ENCODE results near the gene ZFP1. TPM values are rescaled to one million over a fixed set of nuclear protein-coding genes. Genes with fewer than 3 reads are reported as not detected.

ZFP1 gene
- total and polyA plus RNA-seq, 2 experiments from 2014 or later = 9.4 to 14.4 TPM

DNA sequence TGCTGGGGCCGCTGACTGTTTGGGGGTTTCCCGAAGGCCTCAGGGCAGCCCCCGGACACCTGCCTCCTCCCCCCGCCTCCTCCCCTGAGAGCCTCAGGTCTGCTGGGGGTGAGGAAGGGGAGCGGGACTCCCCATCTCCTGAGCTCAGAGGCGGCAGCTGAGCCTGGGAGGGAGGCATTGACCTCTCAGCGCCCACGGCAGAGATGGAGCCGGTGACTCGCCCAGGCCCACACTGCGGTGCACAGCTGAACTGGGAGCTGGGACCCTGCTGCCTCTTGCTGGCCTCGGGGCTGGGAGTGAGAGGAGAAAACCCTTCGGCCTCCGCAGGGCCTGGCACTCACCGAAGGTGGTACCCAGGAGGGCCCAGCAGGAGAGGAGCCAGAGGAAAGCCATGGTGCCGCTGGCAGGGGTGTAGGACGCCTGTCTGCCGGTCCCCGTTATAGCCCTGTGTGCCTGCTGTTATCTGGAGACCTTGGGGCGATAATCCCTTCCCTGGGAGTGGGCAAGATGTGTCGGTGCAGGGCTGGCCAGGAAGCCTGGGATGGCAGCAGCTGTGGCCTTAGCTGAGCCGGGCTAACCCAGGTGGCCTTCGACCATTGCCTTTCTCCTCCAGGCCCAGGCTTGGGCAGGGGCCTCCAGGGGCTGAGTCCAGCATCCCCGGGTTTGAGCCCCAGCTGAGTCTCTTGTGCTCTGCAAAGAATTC lies 58.6 kb downstream of the ZFP1 start, which contains the start of gene CTRB2:
Gene CTRB2, minus strand, starts transcription at position 413 of the 703 bp plus-strand sequence. Its CDS starts 20 bp downstream, at position 393.
- no peak for TF ChIP-seq CTCF (IDR thresholded peaks at IDR 0.05; ENCODE audit: poor library complexity)
- no peak for TF ChIP-seq EZH2phosphoT487 (IDR thresholded peaks at IDR 0.05; ENCODE audit: low read depth, severe bottlenecking, unreplicated experiment)
- no peak for TF ChIP-seq EZH2 (IDR thresholded peaks at IDR 0.05; ENCODE audit: borderline replicate concordance)
- H3K4me3 ChIP-seq = no peak within 1 kb of the TSS
- no peak for DNase-seq (ENCODE audit: low spot score)
- H3K27ac ChIP-seq = no peak within 1 kb of the TSS
- WGBS (ENCODE audit: low lambda C conversion rate, missing lambda C conversion rate) = 90% methylated on average over 24 of the region's 24 CpGs
- no peak within 1 kb of the TSS for H3K4me2 ChIP-seq
- no peaks in the 10 kb centered on the region for H3K27me3 ChIP-seq
- no peaks in the 10 kb centered on the region for H3K9me2 ChIP-seq (replicated peaks; ENCODE audit: insufficient read depth)
- H3K79me2 ChIP-seq = no peaks in the 10 kb centered on the region
- H2AFZ ChIP-seq = no peak within 1 kb of the TSS
- no peaks in the 10 kb centered on the region for H3K36me3 ChIP-seq (replicated peaks; ENCODE audit: insufficient read depth, low read depth)
- H4K20me1 ChIP-seq (ENCODE audit: insufficient read depth, poor library complexity, severe bottlenecking) = no peaks in the 10 kb centered on the region
- no peaks in the 10 kb centered on the region for H3K9me3 ChIP-seq (ENCODE audit: low read depth)
- no peaks in the 10 kb centered on the region for H3K4me1 ChIP-seq (ENCODE audit: insufficient read depth)

DNA sequence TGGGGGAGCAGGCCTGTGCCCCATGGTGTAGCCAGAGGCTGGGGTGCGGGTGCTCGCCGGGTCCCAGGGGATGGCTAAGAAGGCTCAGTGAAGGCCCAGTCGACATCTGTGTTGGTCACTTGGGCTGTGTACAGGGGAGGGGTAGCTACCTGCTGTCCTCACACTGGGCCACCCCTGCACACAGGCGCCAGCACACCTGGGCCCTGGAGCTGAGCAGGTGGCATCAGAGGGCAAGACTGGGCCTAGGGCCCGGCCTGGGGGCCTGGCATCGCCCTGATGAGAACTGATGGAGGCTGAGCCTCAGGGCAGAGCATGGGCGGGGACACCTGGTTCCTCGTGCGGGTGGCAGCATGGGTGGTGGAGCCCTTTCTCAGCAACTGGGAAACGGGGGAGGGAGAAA lies 59.5 kb downstream of the ZFP1 start:
- TF ChIP-seq EZH2 (IDR thresholded peaks at IDR 0.05; ENCODE audit: borderline replicate concordance) (no peak), CTCF (IDR thresholded peaks at IDR 0.05; ENCODE audit: poor library complexity) (no peak), EZH2phosphoT487 (IDR thresholded peaks at IDR 0.05; ENCODE audit: low read depth, severe bottlenecking, unreplicated experiment) (no peak)
- H3K4me3 ChIP-seq = no peak overlapping the region
- no peak overlapping the region for H2AFZ ChIP-seq
- DNase-seq (ENCODE audit: low spot score) = no peak
- WGBS (ENCODE audit: low lambda C conversion rate, missing lambda C conversion rate) = 92% methylated on average over 11 of the region's 11 CpGs
- no peaks in the 10 kb centered on the region for H4K20me1 ChIP-seq (ENCODE audit: insufficient read depth, poor library complexity, severe bottlenecking)
- H3K36me3 ChIP-seq (replicated peaks; ENCODE audit: insufficient read depth, low read depth) = no peaks in the 10 kb centered on the region
- H3K27me3 ChIP-seq = no peaks in the 10 kb centered on the region
- H3K9me3 ChIP-seq (ENCODE audit: low read depth) = no peaks in the 10 kb centered on the region
- no peak overlapping the region for H3K4me2 ChIP-seq
- H3K4me1 ChIP-seq (ENCODE audit: insufficient read depth) = no peaks in the 10 kb centered on the region
- H3K79me2 ChIP-seq = no peaks in the 10 kb centered on the region
- no peaks in the 10 kb centered on the region for H3K9me2 ChIP-seq (replicated peaks; ENCODE audit: insufficient read depth)
- H3K27ac ChIP-seq = no peak overlapping the region

DNA sequence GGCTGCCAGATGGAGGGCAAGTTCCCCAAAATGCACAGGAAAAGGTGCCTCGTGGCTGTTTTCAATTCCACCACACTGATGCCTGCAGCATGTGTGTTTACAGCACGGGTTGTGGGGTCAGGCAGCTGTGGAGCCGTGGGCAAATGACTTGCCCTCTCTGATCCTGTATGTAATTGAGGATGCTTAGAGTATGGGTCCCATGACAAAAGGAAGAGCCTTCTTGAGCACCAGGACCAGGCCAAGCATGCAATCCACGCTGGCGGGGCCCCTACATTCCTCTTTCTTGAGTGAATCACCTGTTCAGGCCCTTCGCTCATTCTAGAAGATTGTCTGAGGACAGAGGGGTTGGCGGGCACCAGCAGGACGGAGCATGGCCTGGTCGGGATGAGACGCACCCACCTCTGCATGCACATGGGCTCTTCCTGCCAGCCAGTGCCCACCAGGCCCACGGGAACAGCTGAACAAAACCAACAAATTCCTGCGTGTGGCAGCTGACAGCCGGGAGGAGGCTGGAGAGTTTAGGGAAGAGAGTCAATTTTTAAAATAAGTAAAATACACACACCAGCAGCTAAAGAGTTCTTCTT lies 60.0 kb downstream of the ZFP1 start:
- TF ChIP-seq CTCF (IDR thresholded peaks at IDR 0.05; ENCODE audit: poor library complexity) (no peak), EZH2 (IDR thresholded peaks at IDR 0.05; ENCODE audit: borderline replicate concordance) (no peak), EZH2phosphoT487 (IDR thresholded peaks at IDR 0.05; ENCODE audit: low read depth, severe bottlenecking, unreplicated experiment) (no peak)
- no peak overlapping the region for H3K27ac ChIP-seq
- H3K4me1 ChIP-seq (ENCODE audit: insufficient read depth) = no peaks in the 10 kb centered on the region
- H4K20me1 ChIP-seq (ENCODE audit: insufficient read depth, poor library complexity, severe bottlenecking) = no peaks in the 10 kb centered on the region
- H3K4me3 ChIP-seq = no peak overlapping the region
- no peak overlapping the region for H3K4me2 ChIP-seq
- H2AFZ ChIP-seq = no peak overlapping the region
- H3K27me3 ChIP-seq = no peaks in the 10 kb centered on the region
- 83% methylated on average over 13 of the region's 13 CpGs for WGBS (ENCODE audit: low lambda C conversion rate, missing lambda C conversion rate)
- H3K9me3 ChIP-seq (ENCODE audit: low read depth) = no peaks in the 10 kb centered on the region
- no peaks in the 10 kb centered on the region for H3K9me2 ChIP-seq (replicated peaks; ENCODE audit: insufficient read depth)
- no peaks in the 10 kb centered on the region for H3K79me2 ChIP-seq
- no peaks in the 10 kb centered on the region for H3K36me3 ChIP-seq (replicated peaks; ENCODE audit: insufficient read depth, low read depth)
- DNase-seq (ENCODE audit: low spot score) = no peak
